ENCODE data around the gene PVALEF.

- TF ChIP-seq POLR2A (IDR thresholded peaks at IDR 0.05) (no peak), CTCF (IDR thresholded peaks at IDR 0.05) (no peak)
Observed at GRCh38 chr17:81161972-81162371, 3.3 kb upstream of the PVALEF start.
